Endothelial cell of umbilical vein (primary cell): ENCODE measurements around the gene CDKL5. TPM values are rescaled to one million over a fixed set of nuclear protein-coding genes. Genes with fewer than 3 reads are reported as not detected.

ENCODE experiments used
- BruUV-seq: library from RNA; stranded (reverse); fragments of 400-500 nt; replicated peaks from 2 replicates; lab custom pipeline; 2021; lab: Mats Ljungman, UMichigan
- CTCF ChIA-PET: fragments of 300-600, 350-600 bp; sonication (Branson Sonifier 250); formaldehyde crosslinking; loops from one replicate; lab custom pipeline; 2021; ENCODE audit warnings: antibody characterized with exemption, inconsistent platforms; lab: Charles Lee
- POLR2A ChIA-PET: fragments of 300-600, 350-600 bp; sonication (Branson Sonifier 250); formaldehyde crosslinking; loops from one replicate; lab custom pipeline; 2021; ENCODE audit warnings: antibody characterized with exemption, inconsistent platforms; lab: Charles Lee
- DNase-seq: peaks from one replicate; pipeline ENCODE4 v3.0.0-alpha.2; 2011; ENCODE audit warnings: low read depth, low spot score
- FAIRE-seq: peaks from 2 replicates; lab custom pipeline; 2011; peaks lifted over from hg19 to GRCh38; lab: Jason Lieb, UNC
- H2AFZ ChIP-seq: 2 replicates; pipeline ENCODE4 v1.6.0; 2012; ENCODE audit warnings: low read depth, low read length, control low read depth, inconsistent platforms
- H3K27ac ChIP-seq: 2 replicates; pipeline ENCODE4 v1.5.1; 2011; ENCODE audit warnings: low read depth, mild to moderate bottlenecking, control low read depth, low read length, moderate library complexity; ENCODE audit not compliant: insufficient read depth
- H3K27me3 ChIP-seq, 2 experiments: 2 replicates each; pipeline versions ENCODE4 v1.6.0 to v1.6.1; 2011; ENCODE audit warnings: low read length in 2 of 2, mixed read lengths in 1 of 2; ENCODE audit not compliant: control insufficient read depth in 2 of 2, insufficient read depth in 2 of 2
- H3K36me3 ChIP-seq, 2 experiments: 2 replicates in 1 of 2; 3 replicates in 1 of 2; pipeline ENCODE4 v1.5.1; 2011; ENCODE audit warnings: low read length in 2 of 2, mild to moderate bottlenecking in 1 of 2, moderate library complexity in 1 of 2; ENCODE audit not compliant: control insufficient read depth in 2 of 2, insufficient read depth in 2 of 2; ENCODE audit errors: extremely low read depth in 1 of 2
- H3K4me1 ChIP-seq: 3 replicates; pipeline ENCODE4 v1.5.1; 2011; ENCODE audit warnings: mild to moderate bottlenecking, low read length; ENCODE audit not compliant: control insufficient read depth, insufficient read depth; ENCODE audit errors: extremely low read depth
- H3K4me2 ChIP-seq: 2 replicates; pipeline ENCODE4 v1.6.1; 2011; ENCODE audit warnings: low read length, control low read depth, mixed read lengths; ENCODE audit not compliant: insufficient read depth
- H3K4me3 ChIP-seq, 3 experiments: fragments of 200-600 bp in 1 of 3; sonication (generic), shearing (Covaris generic) in 1 of 3; replicated peaks in 1 of 3; 2 replicates each; pipeline ENCODE4 v1.5.1; 2011 to 2016; ENCODE audit warnings: control low read depth in 3 of 3, low read length in 3 of 3, mild to moderate bottlenecking in 2 of 3, inconsistent platforms in 1 of 3, low read depth in 1 of 3, moderate library complexity in 1 of 3; ENCODE audit not compliant: insufficient read depth in 1 of 3
- H3K79me2 ChIP-seq: 2 replicates; pipeline ENCODE4 v1.6.0; 2012; ENCODE audit warnings: low read length, inconsistent platforms; ENCODE audit not compliant: control insufficient read depth, insufficient read depth
- H3K9ac ChIP-seq: replicated peaks from 2 replicates; pipeline ENCODE3; 2011; ENCODE audit warnings: low read length, control low read depth; ENCODE audit not compliant: insufficient read depth; ENCODE audit errors: extremely low read depth
- H3K9me1 ChIP-seq: replicated peaks from 3 replicates; pipeline ENCODE4 v1.6.0; 2011; ENCODE audit warnings: mild to moderate bottlenecking, low read length; ENCODE audit not compliant: control insufficient read depth, insufficient read depth; ENCODE audit errors: extremely low read depth
- H3K9me3 ChIP-seq: replicated peaks from 2 replicates; pipeline ENCODE4 v1.5.1; 2012; ENCODE audit warnings: low read length, inconsistent platforms; ENCODE audit not compliant: control insufficient read depth, insufficient read depth
- H4K20me1 ChIP-seq: replicated peaks from 2 replicates; pipeline ENCODE3; 2011; ENCODE audit warnings: mild to moderate bottlenecking, low read length; ENCODE audit not compliant: control insufficient read depth, insufficient read depth; ENCODE audit errors: extremely low read depth
- EZH2 ChIP-seq: IDR thresholded peaks from 2 replicates; pipeline ENCODE4 v1.6.1; 2012; ENCODE audit warnings: borderline replicate concordance, low read depth, mild to moderate bottlenecking, moderate library complexity, low read length, inconsistent platforms; ENCODE audit not compliant: severe bottlenecking
- FOS ChIP-seq: IDR thresholded peaks from 2 replicates; pipeline ENCODE4 v1.6.1; 2011; ENCODE audit warnings: mild to moderate bottlenecking, low read length, moderate library complexity, borderline replicate concordance; ENCODE audit not compliant: insufficient read depth
- JUN ChIP-seq: IDR thresholded peaks from 2 replicates; pipeline ENCODE4 v1.6.1; 2011; ENCODE audit warnings: borderline replicate concordance, low read depth; ENCODE audit not compliant: insufficient read length, insufficient read depth
- MYC ChIP-seq: IDR thresholded peaks from one replicate; pipeline ENCODE4 v1.6.1; 2011; ENCODE audit warnings: mild to moderate bottlenecking, low read depth, low read length
- POLR2A ChIP-seq: IDR thresholded peaks from 2 replicates; pipeline ENCODE4 v1.6.1; 2012; ENCODE audit warnings: low read depth, mild to moderate bottlenecking, control low read depth, low read length
- POLR2AphosphoS5 ChIP-seq: IDR thresholded peaks from 2 replicates; pipeline ENCODE4 v1.6.1; 2012; ENCODE audit warnings: low read depth, mild to moderate bottlenecking, control low read depth, low read length, moderate library complexity; ENCODE audit not compliant: insufficient read depth
- dilution Hi-C: fragments of 300-500 bp; cut with MboI; formaldehyde crosslinking; loops from one replicate; pipeline ENCODE4 v1.15.0; 2019; ENCODE audit warnings: low sequenced_read_pairs; ENCODE audit not compliant: extremely low pct_ligation_motif_present
- intact Hi-C: fragments of 100-400 bp; cut with micrococcal nuclease; formaldehyde crosslinking; loops from one replicate; pipeline ENCODE4 v1.10.0; 2022
- polyA plus RNA-seq, 4 experiments: library from polyadenylated mRNA; depleted of rRNA in 3 of 4; stranded (reverse) in 3 of 4; unstranded in 1 of 4; fragments of >200 nt; gene quantifications; 2 replicates each; pipeline versions ENCODE4 v1.2.1 to v1.2.3, GENCODE V29; 2011 to 2012; ENCODE audit warnings: missing spikeins in 1 of 4
- total RNA-seq: library from RNA; stranded (reverse); gene quantifications from 2 replicates; pipeline ENCODE4 v1.2.3, GENCODE V29; 2021
- TF ChIP-seq, protein P1 (sequence below), 2 donors: IDR thresholded peaks; 1 replicate in 1 of 2; 2 replicates in 1 of 2; pipeline ENCODE4 v1.5.1; 2011; ENCODE audit warnings: low read length in 2 of 2, mild to moderate bottlenecking in 2 of 2, moderate library complexity in 2 of 2, control low read depth in 1 of 2, inconsistent platforms in 1 of 2, low read depth in 1 of 2; ENCODE audit not compliant: insufficient read depth in 1 of 2; ENCODE audit errors: extremely low read depth in 1 of 2
- TF ChIP-seq, protein P2 (sequence below): IDR thresholded peaks from 2 replicates; pipeline ENCODE4 v1.6.1; 2011; ENCODE audit not compliant: insufficient read depth, insufficient read length

The CDKL5 gene
- total and polyA plus RNA-seq, 2 donors (not counting 3 experiments of a cell fraction or from before 2014, with no cell fraction given) = 1.5 to 4.3 TPM

- Histone ChIP-seq H4K20me1 (no peaks in the 10 kb centered on the region), H3K36me3 (no peaks in the 10 kb centered on the region), H3K27me3 (no peaks in the 10 kb centered on the region), H3K9me1 (no peaks in the 10 kb centered on the region), H3K4me3 (no peak overlapping the region), H3K4me1 (no peaks in the 10 kb centered on the region), H3K4me2 (no peak overlapping the region), H2AFZ (no peak overlapping the region), H3K9me3 (no peaks in the 10 kb centered on the region), H3K27ac (no peak overlapping the region), H3K79me2 (no peaks in the 10 kb centered on the region), H3K9ac (no peak overlapping the region)
- ChIA-PET POLR2A (no interaction called here), CTCF (interaction anchor here (2.3 to 2.5 kb wide), 2 partner anchors 943 kb away, joined by 15 to 35 read pairs; no protein-coding TSS in a partner anchor)
- intact Hi-C loops = loop anchor here (1.0 to 2.0 kb wide), 4 partner anchors 495 to 943 kb away; no protein-coding TSS in a partner anchor
- dilution Hi-C loops = no loop called here
- DNase-seq (peak; percentile 49), FAIRE-seq (peak; percentile 90)
- TF ChIP-seq MYC (no peak), JUN (no peak), FOS (no peak), POLR2AphosphoS5 (no peak), POLR2A (no peak), EZH2 (no peak)
- TF ChIP-seq, protein P1, sequence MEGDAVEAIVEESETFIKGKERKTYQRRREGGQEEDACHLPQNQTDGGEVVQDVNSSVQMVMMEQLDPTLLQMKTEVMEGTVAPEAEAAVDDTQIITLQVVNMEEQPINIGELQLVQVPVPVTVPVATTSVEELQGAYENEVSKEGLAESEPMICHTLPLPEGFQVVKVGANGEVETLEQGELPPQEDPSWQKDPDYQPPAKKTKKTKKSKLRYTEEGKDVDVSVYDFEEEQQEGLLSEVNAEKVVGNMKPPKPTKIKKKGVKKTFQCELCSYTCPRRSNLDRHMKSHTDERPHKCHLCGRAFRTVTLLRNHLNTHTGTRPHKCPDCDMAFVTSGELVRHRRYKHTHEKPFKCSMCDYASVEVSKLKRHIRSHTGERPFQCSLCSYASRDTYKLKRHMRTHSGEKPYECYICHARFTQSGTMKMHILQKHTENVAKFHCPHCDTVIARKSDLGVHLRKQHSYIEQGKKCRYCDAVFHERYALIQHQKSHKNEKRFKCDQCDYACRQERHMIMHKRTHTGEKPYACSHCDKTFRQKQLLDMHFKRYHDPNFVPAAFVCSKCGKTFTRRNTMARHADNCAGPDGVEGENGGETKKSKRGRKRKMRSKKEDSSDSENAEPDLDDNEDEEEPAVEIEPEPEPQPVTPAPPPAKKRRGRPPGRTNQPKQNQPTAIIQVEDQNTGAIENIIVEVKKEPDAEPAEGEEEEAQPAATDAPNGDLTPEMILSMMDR (IDR thresholded peaks at IDR 0.05; ENCODE audit: extremely low read depth in 1 of 2, insufficient read depth in 1 of 2, low read depth in 1 of 2, low read length in 2 of 2) = peak; percentile 26 to 33
- TF ChIP-seq, protein P2, sequence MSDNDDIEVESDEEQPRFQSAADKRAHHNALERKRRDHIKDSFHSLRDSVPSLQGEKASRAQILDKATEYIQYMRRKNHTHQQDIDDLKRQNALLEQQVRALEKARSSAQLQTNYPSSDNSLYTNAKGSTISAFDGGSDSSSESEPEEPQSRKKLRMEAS = no peak
- BruUV-seq = no TSS peak
Observed at GRCh38 chrX:18390941-18391538, 34.4 kb upstream of the CDKL5 start.
